Natural killer cell treated with Interleukin-12 subunit alpha and Interleukin-12 subunit beta and Interleukin-15 and Interleukin-18, amount 100 ng/mL, for 72 hours (primary cell): ENCODE data around the gene FAN1. TPM values are rescaled to one million over a fixed set of nuclear protein-coding genes. Genes with fewer than 3 reads are reported as not detected.
A peak's percentile ranks its signal among the peaks of the same experiment; 100 is the strongest.

Experiments
- ATAC-seq, 2 donors: fragments of 150-1000 bp; cut with Tn5 transposase in 1 of 2; sonication (Bioruptor Pico), chemical (Tn5 transposase) in 1 of 2; 2 replicates each; pipeline ENCODE4 v1.10.0; 2021
- DNase-seq: peaks from one replicate; pipeline ENCODE4 v3.0.0; 2022; ENCODE audit warnings: low spot score
- H3K27ac Mint-ChIP-seq, 2 donors: 1 replicate in 1 of 2; 2 replicates in 1 of 2; pipeline ENCODE4 v1.8.0; 2022; ENCODE audit warnings: mixed read lengths in 2 of 2, mild to moderate bottlenecking in 1 of 2, moderate library complexity in 1 of 2
- H3K27me3 Mint-ChIP-seq, 2 donors: 1 replicate in 1 of 2; 2 replicates in 1 of 2; pipeline ENCODE4 v1.8.0; 2022; ENCODE audit warnings: mixed read lengths in 2 of 2
- H3K36me3 Mint-ChIP-seq: one replicate; pipeline ENCODE4 v1.8.0; 2022; ENCODE audit warnings: mixed read lengths
- H3K4me1 Mint-ChIP-seq, 2 donors: 1 replicate in 1 of 2; 2 replicates in 1 of 2; pipeline ENCODE4 v1.8.0; 2022; ENCODE audit warnings: low read depth in 2 of 2, mixed read lengths in 2 of 2, mild to moderate bottlenecking in 1 of 2
- H3K4me3 Mint-ChIP-seq: one replicate; pipeline ENCODE4 v1.8.0; 2022; ENCODE audit warnings: mixed read lengths
- H3K9me3 Mint-ChIP-seq: 2 replicates; pipeline ENCODE4 v1.8.0; 2022; ENCODE audit warnings: mixed read lengths
- total RNA-seq, 2 donors: library from RNA; stranded (reverse); gene quantifications; one replicate each; pipeline ENCODE4 v1.2.3, GENCODE V29; 2022

The FAN1 gene
- total RNA-seq, 2 donors from 2014 or later, result 12.6 to 23.8 TPM

DNA sequence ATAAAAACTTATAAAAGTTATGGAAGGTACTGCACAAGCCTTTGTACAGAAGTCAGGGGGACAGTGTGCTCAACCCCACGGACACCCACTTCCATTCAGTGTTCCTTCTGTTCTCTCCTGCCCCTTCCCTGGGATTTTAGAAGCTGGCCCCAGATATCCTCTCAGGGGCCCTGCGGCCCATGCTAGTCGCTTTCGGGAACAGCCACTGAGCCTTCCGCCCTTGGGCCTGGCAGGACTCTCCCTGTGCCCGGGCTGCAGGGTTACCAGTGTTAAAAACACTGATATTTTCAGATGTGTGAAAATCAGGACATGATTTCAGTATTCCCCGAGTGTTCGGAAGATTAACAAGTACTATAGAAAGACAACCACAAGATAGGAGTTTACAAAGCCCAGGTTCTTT lies 22.4 kb downstream of the FAN1 start:
- Mint-ChIP-seq H3K27ac (no peak overlapping the region), H3K36me3 (peaks cover 7% of the 10 kb centered on the region)

GRCh38 chr15:30927148-30927761 lies 23.5 kb downstream of the FAN1 start:
- peak in 1 of 2 donors; percentile 15 for ATAC-seq
- no peak overlapping the region for H3K4me3 Mint-ChIP-seq

More for the DNA sequence above, 22.4 kb downstream of the FAN1 start:
- DNase-seq, result no peak
- Mint-ChIP-seq H3K4me3 (no peak overlapping the region), H3K4me1 (no peaks in the 10 kb centered on the region), H3K9me3 (no peaks in the 10 kb centered on the region), H3K27me3 (no peaks in the 10 kb centered on the region)
- no peak for ATAC-seq

GRCh38 chr15:30928076-30928475 lies 24.4 kb downstream of the FAN1 start:
- ATAC-seq (no peak), DNase-seq (no peak)
- no peaks in the 10 kb centered on the region for H3K9me3 Mint-ChIP-seq
- H3K27me3 Mint-ChIP-seq, result no peaks in the 10 kb centered on the region
- no peak overlapping the region for H3K27ac Mint-ChIP-seq
- H3K4me1 Mint-ChIP-seq, result peaks cover 0 to 2% of the 10 kb centered on the region in 2 donors
- no peak overlapping the region for H3K4me3 Mint-ChIP-seq
- peaks cover 9% of the 10 kb centered on the region for H3K36me3 Mint-ChIP-seq

More at GRCh38 chr15:30927148-30927761, 23.5 kb downstream of the FAN1 start:
- H3K9me3 Mint-ChIP-seq, result no peaks in the 10 kb centered on the region
- H3K27ac Mint-ChIP-seq, result no peak overlapping the region
- peaks cover 7% of the 10 kb centered on the region for H3K36me3 Mint-ChIP-seq
- no peak for DNase-seq
- H3K4me1 Mint-ChIP-seq, result no peaks in the 10 kb centered on the region
- H3K27me3 Mint-ChIP-seq, result no peaks in the 10 kb centered on the region

- H3K36me3 Mint-ChIP-seq, result peaks cover 7% of the 10 kb centered on the region
Observed at GRCh38 chr15:30929064-30929669, 25.5 kb downstream of the FAN1 start.

DNA sequence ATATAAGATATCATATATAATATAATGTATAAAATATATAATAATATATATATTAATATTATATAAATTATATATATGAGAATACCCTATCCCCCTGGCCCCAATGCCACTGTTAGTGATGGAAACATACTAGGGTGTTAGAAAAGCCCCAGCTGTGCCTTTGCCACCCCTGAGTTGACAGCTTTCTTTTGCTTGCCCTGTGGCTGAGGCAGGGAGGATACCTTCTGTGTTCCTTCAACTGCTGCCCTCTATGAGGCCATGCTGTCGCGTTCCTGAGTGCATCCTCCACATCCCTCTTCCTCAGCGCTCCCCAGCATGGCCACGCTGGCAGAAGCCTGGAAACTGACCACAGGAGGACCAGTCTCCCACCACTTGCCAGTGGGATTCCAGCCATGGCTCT lies 26.3 kb downstream of the FAN1 start:
- ATAC-seq (no peak), DNase-seq (no peak)
- Mint-ChIP-seq H3K9me3 (no peaks in the 10 kb centered on the region), H3K4me1 (peaks cover 2 to 6% of the 10 kb centered on the region in 2 donors), H3K4me3 (no peak overlapping the region), H3K36me3 (peaks cover 7% of the 10 kb centered on the region), H3K27me3 (no peaks in the 10 kb centered on the region), H3K27ac (no peak overlapping the region)

More at GRCh38 chr15:30929064-30929669, 25.5 kb downstream of the FAN1 start:
- no peaks in the 10 kb centered on the region for H3K9me3 Mint-ChIP-seq
- DNase-seq, result no peak
- H3K4me1 Mint-ChIP-seq, result peaks cover 2 to 6% of the 10 kb centered on the region in 2 donors
- H3K4me3 Mint-ChIP-seq, result no peak overlapping the region
- no peak for ATAC-seq
- H3K27ac Mint-ChIP-seq, result no peak overlapping the region
- no peaks in the 10 kb centered on the region for H3K27me3 Mint-ChIP-seq

- peaks cover 7% of the 10 kb centered on the region for H3K36me3 Mint-ChIP-seq
- ATAC-seq (no peak), DNase-seq (no peak)
- no peaks in the 10 kb centered on the region for H3K9me3 Mint-ChIP-seq
- no peak overlapping the region for H3K4me3 Mint-ChIP-seq
- H3K27ac Mint-ChIP-seq, result no peak overlapping the region
- peaks cover 2 to 6% of the 10 kb centered on the region in 2 donors for H3K4me1 Mint-ChIP-seq
- no peaks in the 10 kb centered on the region for H3K27me3 Mint-ChIP-seq
Observed at GRCh38 chr15:30930422-30930821, 26.7 kb downstream of the FAN1 start.

GRCh38 chr15:30933293-30933692 lies 29.6 kb downstream of the FAN1 start:
- Mint-ChIP-seq H3K36me3 (peaks cover 11% of the 10 kb centered on the region), H3K9me3 (no peaks in the 10 kb centered on the region), H3K4me1 (peaks cover 2 to 6% of the 10 kb centered on the region in 2 donors), H3K4me3 (no peak overlapping the region), H3K27me3 (no peaks in the 10 kb centered on the region), H3K27ac (no peak overlapping the region)
- DNase-seq (no peak), ATAC-seq (no peak)

DNA sequence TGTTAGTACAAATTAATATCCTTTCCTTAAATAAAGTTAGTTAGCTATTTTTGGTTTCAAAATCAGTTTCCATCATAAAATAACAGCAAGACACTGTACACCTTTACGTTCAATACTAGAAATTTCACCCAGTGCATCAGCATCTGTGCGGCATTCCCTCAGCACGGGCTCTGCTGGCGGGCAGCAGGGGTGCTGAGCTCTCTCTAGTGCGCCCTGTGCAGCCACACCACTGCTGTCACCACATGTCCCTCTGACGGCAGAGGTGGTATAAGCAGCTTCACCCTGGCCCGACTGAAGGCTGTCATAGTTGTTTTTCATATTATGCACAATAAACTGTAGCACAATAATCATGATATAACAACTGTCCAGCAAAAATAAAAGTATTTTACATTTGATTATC lies 35.4 kb downstream of the FAN1 start:
- H3K4me1 Mint-ChIP-seq, result no peaks in the 10 kb centered on the region
- H3K9me3 Mint-ChIP-seq, result no peaks in the 10 kb centered on the region
- peaks cover 12% of the 10 kb centered on the region for H3K36me3 Mint-ChIP-seq
- H3K27ac Mint-ChIP-seq, result no peak overlapping the region
- ATAC-seq, result no peak
- DNase-seq, result no peak
- no peaks in the 10 kb centered on the region for H3K27me3 Mint-ChIP-seq
- no peak overlapping the region for H3K4me3 Mint-ChIP-seq

- Mint-ChIP-seq H3K4me1 (no peaks in the 10 kb centered on the region), H3K27me3 (no peaks in the 10 kb centered on the region), H3K36me3 (peaks cover 12% of the 10 kb centered on the region), H3K4me3 (no peak overlapping the region), H3K27ac (no peak overlapping the region), H3K9me3 (no peaks in the 10 kb centered on the region)
- no peak for ATAC-seq
- DNase-seq, result no peak
Observed at GRCh38 chr15:30940359-30940758, 36.6 kb downstream of the FAN1 start.

GRCh38 chr15:30941520-30941919 lies 37.8 kb downstream of the FAN1 start:
- no peaks in the 10 kb centered on the region for H3K9me3 Mint-ChIP-seq
- H3K27me3 Mint-ChIP-seq, result no peaks in the 10 kb centered on the region
- H3K27ac Mint-ChIP-seq, result no peak overlapping the region
- no peak overlapping the region for H3K4me3 Mint-ChIP-seq
- peaks cover 16% of the 10 kb centered on the region for H3K36me3 Mint-ChIP-seq
- no peaks in the 10 kb centered on the region for H3K4me1 Mint-ChIP-seq
- DNase-seq, result no peak
- no peak for ATAC-seq

DNA sequence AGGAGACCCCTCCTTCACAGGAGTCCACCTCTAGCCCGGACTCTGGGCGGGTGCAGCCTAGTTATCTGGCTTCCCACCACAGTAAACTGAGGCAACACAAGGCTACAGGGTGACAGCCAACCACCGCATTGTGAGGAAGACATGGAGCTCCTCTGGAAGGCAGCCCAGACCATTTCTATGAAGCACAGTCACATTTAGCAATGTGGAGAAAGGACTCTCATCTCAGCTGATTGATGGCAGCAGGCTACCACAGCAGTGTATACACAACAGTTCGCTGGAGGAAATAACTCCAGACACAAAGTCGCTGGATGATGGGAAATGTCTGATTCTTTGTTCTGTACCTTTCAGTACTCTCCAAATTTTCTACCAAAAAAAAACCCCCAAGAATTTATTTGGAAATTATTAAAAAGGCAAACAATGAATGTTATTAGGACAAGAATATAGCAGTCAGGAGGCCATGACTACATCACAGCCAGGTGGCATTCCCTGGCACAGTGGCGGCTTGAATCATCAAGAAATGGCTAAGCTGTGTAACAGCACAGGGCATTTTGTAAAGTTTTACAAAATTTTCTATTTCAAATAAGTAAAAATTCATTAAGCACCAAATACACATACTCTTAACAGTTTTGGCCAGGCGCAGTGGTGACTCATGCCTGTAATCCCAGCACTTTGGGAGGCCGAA lies 40.1 kb downstream of the FAN1 start:
- Mint-ChIP-seq H3K4me3 (no peak overlapping the region), H3K36me3 (peaks cover 19% of the 10 kb centered on the region), H3K27me3 (no peaks in the 10 kb centered on the region), H3K27ac (no peak overlapping the region), H3K4me1 (no peaks in the 10 kb centered on the region), H3K9me3 (no peaks in the 10 kb centered on the region)
- no peak for DNase-seq
- no peak for ATAC-seq

DNA sequence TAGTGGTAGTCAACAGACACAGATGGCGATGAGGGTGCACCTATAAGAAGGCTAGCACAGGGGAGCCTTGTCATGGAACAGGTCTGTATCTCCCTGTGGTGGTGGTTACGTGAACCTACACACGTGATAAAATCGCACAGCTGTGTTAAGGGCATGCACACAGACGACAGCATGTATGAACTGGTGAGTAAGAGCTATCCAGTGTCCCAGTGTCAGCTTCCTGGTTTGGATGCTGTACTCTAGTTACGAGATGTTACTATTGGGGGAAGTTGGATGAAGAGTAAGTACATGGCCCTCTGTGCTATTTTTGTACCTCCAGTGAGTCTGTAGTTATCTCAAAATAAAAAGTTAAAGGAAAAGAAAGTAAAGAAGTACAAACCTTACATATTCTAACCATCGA lies 49.5 kb downstream of the FAN1 start:
- H3K4me1 Mint-ChIP-seq, result peaks cover 10 to 19% of the 10 kb centered on the region in 2 donors
- H3K4me3 Mint-ChIP-seq, result no peak overlapping the region
- ATAC-seq (no peak), DNase-seq (no peak)
- no peaks in the 10 kb centered on the region for H3K9me3 Mint-ChIP-seq
- no peaks in the 10 kb centered on the region for H3K27me3 Mint-ChIP-seq
- H3K27ac Mint-ChIP-seq, result no peak overlapping the region
- peaks cover 33% of the 10 kb centered on the region for H3K36me3 Mint-ChIP-seq

GRCh38 chr15:30953731-30954378 lies 50.1 kb downstream of the FAN1 start:
- Mint-ChIP-seq H3K4me3 (no peak overlapping the region), H3K4me1 (peaks cover 10 to 19% of the 10 kb centered on the region in 2 donors), H3K27ac (peak overlapping the region in 1 of 2 donors; percentile 51), H3K27me3 (no peaks in the 10 kb centered on the region), H3K36me3 (peaks cover 34% of the 10 kb centered on the region), H3K9me3 (no peaks in the 10 kb centered on the region)
- ATAC-seq (peak in 1 of 2 donors; percentile 62), DNase-seq (no peak)

GRCh38 chr15:30954674-30955073 lies 51.0 kb downstream of the FAN1 start:
- ATAC-seq (no peak), DNase-seq (no peak)
- no peak overlapping the region for H3K27ac Mint-ChIP-seq
- no peaks in the 10 kb centered on the region for H3K9me3 Mint-ChIP-seq
- no peak overlapping the region for H3K4me3 Mint-ChIP-seq
- no peaks in the 10 kb centered on the region for H3K27me3 Mint-ChIP-seq
- peaks cover 31% of the 10 kb centered on the region for H3K36me3 Mint-ChIP-seq
- peaks cover 10 to 19% of the 10 kb centered on the region in 2 donors for H3K4me1 Mint-ChIP-seq
